Neuronal stem cell (in vitro differentiated cells): ENCODE data around the gene CCL25.

Experiments
- DNase-seq: peaks from one replicate; pipeline ENCODE4 v3.0.0-alpha.2; 2013; ENCODE audit warnings: low spot score
- H2AFZ ChIP-seq: one replicate; pipeline ENCODE4 v1.6.1; 2013; ENCODE audit warnings: mild to moderate bottlenecking, low read length, inconsistent platforms
- H2AK5ac ChIP-seq: 2 replicates; pipeline ENCODE4 v1.6.1; 2013; ENCODE audit warnings: low read depth, mild to moderate bottlenecking, inconsistent platforms, low read length, moderate library complexity, mixed read lengths
- H2BK120ac ChIP-seq: 2 replicates; pipeline ENCODE4 v1.6.1; 2013; ENCODE audit warnings: low read depth, mild to moderate bottlenecking, inconsistent platforms, low read length, moderate library complexity, mixed read lengths
- H2BK12ac ChIP-seq: one replicate; pipeline ENCODE4 v1.6.1; 2013; ENCODE audit warnings: low read length, inconsistent platforms
- H2BK15ac ChIP-seq: 2 replicates; pipeline ENCODE4 v1.6.1; 2013; ENCODE audit warnings: mild to moderate bottlenecking, low read length, inconsistent platforms, mixed read lengths
- H2BK5ac ChIP-seq: one replicate; pipeline ENCODE4 v1.6.1; 2013; ENCODE audit warnings: inconsistent platforms, mild to moderate bottlenecking, low read length, moderate library complexity
- H3K14ac ChIP-seq: one replicate; pipeline ENCODE4 v1.6.1; 2013; ENCODE audit warnings: low read length, inconsistent platforms
- H3K18ac ChIP-seq: 2 replicates; pipeline ENCODE4 v1.6.1; 2013; ENCODE audit warnings: low read length, inconsistent platforms
- H3K23ac ChIP-seq: 2 replicates; pipeline ENCODE4 v1.6.1; 2013; ENCODE audit warnings: low read depth, mild to moderate bottlenecking, mixed read lengths, low read length, inconsistent platforms; ENCODE audit not compliant: poor library complexity
- H3K27ac ChIP-seq: replicated peaks from 3 replicates; pipeline ENCODE4 v1.5.1; 2013; ENCODE audit warnings: low read length, inconsistent platforms
- H3K27me3 ChIP-seq, 3 experiments: 2 replicates each; pipeline ENCODE4 v1.6.1; 2013; ENCODE audit warnings: low read length in 3 of 3, mild to moderate bottlenecking in 2 of 3, inconsistent platforms in 1 of 3, low read depth in 1 of 3, mixed read lengths in 1 of 3, moderate library complexity in 1 of 3; ENCODE audit not compliant: control insufficient read depth in 3 of 3, insufficient read depth in 3 of 3
- H3K36me3 ChIP-seq, 2 donors: replicated peaks in 1 of 2; 2 replicates each; pipeline ENCODE4 v1.6.1; 2013; ENCODE audit warnings: low read length in 2 of 2; ENCODE audit not compliant: control insufficient read depth in 2 of 2, insufficient read depth in 2 of 2
- H3K4ac ChIP-seq: 2 replicates; pipeline ENCODE4 v1.6.1; 2013; ENCODE audit warnings: inconsistent platforms, mild to moderate bottlenecking, low read length, moderate library complexity
- H3K4me1 ChIP-seq, 2 donors: 1 replicate in 1 of 2; 2 replicates in 1 of 2; pipeline ENCODE4 v1.6.1; 2013; ENCODE audit warnings: low read length in 2 of 2, low read depth in 1 of 2; ENCODE audit not compliant: control insufficient read depth in 2 of 2, insufficient read depth in 1 of 2
- H3K4me2 ChIP-seq: one replicate; pipeline ENCODE4 v1.6.1; 2013; ENCODE audit warnings: mild to moderate bottlenecking, low read length, inconsistent platforms; ENCODE audit not compliant: insufficient read depth, poor library complexity, severe bottlenecking
- H3K4me3 ChIP-seq, 2 donors: 2 replicates each; pipeline ENCODE4 v1.5.1; 2013; ENCODE audit warnings: low read length in 2 of 2, mild to moderate bottlenecking in 2 of 2, inconsistent platforms in 1 of 2, moderate library complexity in 1 of 2
- H3K79me1 ChIP-seq: one replicate; pipeline ENCODE4 v1.6.1; 2013; ENCODE audit warnings: low read depth, mild to moderate bottlenecking, inconsistent platforms, low read length, moderate library complexity
- H3K9ac ChIP-seq: one replicate; pipeline ENCODE4 v1.6.1; 2013; ENCODE audit warnings: mild to moderate bottlenecking, low read depth, low read length, inconsistent platforms; ENCODE audit not compliant: poor library complexity
- H3K9me3 ChIP-seq, 2 donors: replicated peaks in 1 of 2; 2 replicates each; pipeline versions ENCODE3 to v1.6.1; 2013; ENCODE audit warnings: low read length in 2 of 2, mild to moderate bottlenecking in 2 of 2, inconsistent platforms in 1 of 2, low read depth in 1 of 2, mixed read lengths in 1 of 2, moderate library complexity in 1 of 2; ENCODE audit not compliant: control insufficient read depth in 2 of 2, insufficient read depth in 1 of 2
- H4K8ac ChIP-seq: one replicate; pipeline ENCODE4 v1.6.1; 2013; ENCODE audit warnings: low read depth, mild to moderate bottlenecking, inconsistent platforms, low read length, moderate library complexity
- H4K91ac ChIP-seq: one replicate; pipeline ENCODE4 v1.6.1; 2013; ENCODE audit warnings: low read length, low read depth, mild to moderate bottlenecking, inconsistent platforms; ENCODE audit not compliant: poor library complexity
- WGBS, 2 donors: extraction: QIAGEN DNeasy Blood & Tissue Kit; methylation state at CpG; one replicate each; pipeline ENCODE4 v1.1.7; 2013; ENCODE audit warnings: missing lambda C conversion rate in 2 of 2, mixed read lengths in 1 of 2; ENCODE audit not compliant: insufficient read length in 2 of 2, insufficient replicate concordance in 1 of 2; ENCODE audit errors: extremely low coverage in 2 of 2; 5-methylcytosine and 5-hydroxymethylcytosine counted together

CCL25 gene

GRCh38 chr19:8005534-8006256, 46.9 kb upstream of the CCL25 start, which contains the start of gene ELAVL1:
ELAVL1 (minus strand) TSS chr19:8005641; CDS start chr19:7991815, 13,826 bp downstream.
- Histone ChIP-seq H3K18ac (peak within 1 kb of the TSS; percentile 99), H4K91ac (no peak within 1 kb of the TSS), H3K79me1 (peaks cover 11% of the 10 kb centered on the region), H3K4me1 (peaks cover 11 to 13% of the 10 kb centered on the region in 2 donors), H3K4ac (peak within 1 kb of the TSS; percentile 43), H2AK5ac (peak within 1 kb of the TSS; percentile 61), H2BK12ac (peak within 1 kb of the TSS; percentile 51), H3K27ac (peak within 1 kb of the TSS; percentile 86), H2AFZ (peak within 1 kb of the TSS; percentile 99), H2BK15ac (no peak within 1 kb of the TSS), H3K23ac (peak within 1 kb of the TSS; percentile 38), H3K36me3 (peaks cover 7 to 33% of the 10 kb centered on the region in 2 donors), H3K9ac (peak within 1 kb of the TSS; percentile 96), H3K27me3 (no peaks in the 10 kb centered on the region), H3K14ac (peak within 1 kb of the TSS; percentile 77), H2BK5ac (peak within 1 kb of the TSS; percentile 88), H3K4me2 (peak within 1 kb of the TSS; percentile 91), H4K8ac (peak within 1 kb of the TSS; percentile 77), H3K4me3 (peak within 1 kb of the TSS; percentile 97 to 98), H2BK120ac (peak within 1 kb of the TSS; percentile 8), H3K9me3 (no peaks in the 10 kb centered on the region)
- WGBS, 2 donors = no CpG with 5 or more reads among the region's 98 CpGs
- DNase-seq = peak; percentile 92

- Histone ChIP-seq H2BK5ac (no peak overlapping the region), H2BK15ac (no peak overlapping the region), H3K36me3 (peaks cover 0 to 3% of the 10 kb centered on the region in 2 donors), H2BK120ac (no peak overlapping the region), H3K4me1 (no peaks in the 10 kb centered on the region), H3K79me1 (no peaks in the 10 kb centered on the region), H3K4me3 (no peak overlapping the region), H2AFZ (no peak overlapping the region), H4K91ac (no peak overlapping the region), H3K27me3 (no peaks in the 10 kb centered on the region), H3K23ac (no peak overlapping the region), H3K18ac (no peak overlapping the region), H2BK12ac (no peak overlapping the region), H3K4me2 (no peak overlapping the region), H2AK5ac (no peak overlapping the region), H3K4ac (no peak overlapping the region), H3K14ac (no peak overlapping the region), H4K8ac (no peak overlapping the region), H3K9me3 (no peaks in the 10 kb centered on the region), H3K27ac (no peak overlapping the region), H3K9ac (no peak overlapping the region)
- no CpG with 5 or more reads among the region's 14 CpGs for WGBS, 2 donors
- DNase-seq = no peak
These were observed 34.8 kb upstream of the CCL25 start for GRCh38 chr19:8017808-8018207.

DNA sequence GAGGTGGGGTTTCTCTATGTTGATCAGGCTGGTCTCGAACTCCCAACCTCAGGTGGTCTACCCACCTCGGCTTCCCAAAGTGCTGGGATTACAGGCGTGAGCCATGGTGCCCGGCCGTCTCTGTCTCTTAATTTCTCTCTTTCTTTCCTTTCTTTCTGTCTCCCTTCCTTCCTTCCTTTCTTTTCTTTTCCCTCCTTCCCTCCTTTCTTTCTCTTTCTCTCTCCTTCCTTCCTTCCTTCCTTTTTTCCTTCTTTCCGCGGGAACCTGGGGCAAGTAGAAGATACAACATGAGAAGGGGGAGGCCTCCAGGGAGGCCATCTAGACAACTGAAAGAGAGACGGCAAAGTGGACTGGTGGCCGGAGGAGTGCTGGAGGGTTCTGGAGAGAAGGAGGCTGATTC, 31.9 kb upstream of the CCL25 start:
- WGBS, 2 donors = no CpG with 5 or more reads among the region's 9 CpGs
- Histone ChIP-seq H3K4ac (no peak overlapping the region), H3K9ac (no peak overlapping the region), H3K9me3 (no peaks in the 10 kb centered on the region), H3K36me3 (no peaks in the 10 kb centered on the region), H2AFZ (no peak overlapping the region), H2AK5ac (no peak overlapping the region), H3K4me2 (no peak overlapping the region), H3K14ac (no peak overlapping the region), H3K79me1 (no peaks in the 10 kb centered on the region), H3K27me3 (no peaks in the 10 kb centered on the region), H2BK5ac (no peak overlapping the region), H2BK12ac (no peak overlapping the region), H2BK120ac (no peak overlapping the region), H4K91ac (no peak overlapping the region), H4K8ac (no peak overlapping the region), H3K4me1 (no peaks in the 10 kb centered on the region), H3K18ac (no peak overlapping the region), H3K23ac (no peak overlapping the region), H2BK15ac (no peak overlapping the region), H3K4me3 (no peak overlapping the region), H3K27ac (no peak overlapping the region)
- no peak for DNase-seq

GRCh38 chr19:8021374-8021773, 31.2 kb upstream of the CCL25 start:
- Histone ChIP-seq H3K9ac (no peak overlapping the region), H3K18ac (no peak overlapping the region), H4K8ac (no peak overlapping the region), H2BK5ac (no peak overlapping the region), H2AFZ (no peak overlapping the region), H3K14ac (no peak overlapping the region), H2BK15ac (no peak overlapping the region), H3K9me3 (no peaks in the 10 kb centered on the region), H3K4me3 (no peak overlapping the region), H3K27me3 (no peaks in the 10 kb centered on the region), H2AK5ac (no peak overlapping the region), H3K23ac (no peak overlapping the region), H3K4me1 (no peaks in the 10 kb centered on the region), H4K91ac (no peak overlapping the region), H2BK120ac (no peak overlapping the region), H3K4ac (no peak overlapping the region), H3K27ac (no peak overlapping the region), H3K36me3 (no peaks in the 10 kb centered on the region), H3K4me2 (no peak overlapping the region), H2BK12ac (no peak overlapping the region), H3K79me1 (no peaks in the 10 kb centered on the region)
- WGBS, 2 donors = no CpG with 5 or more reads among the region's 8 CpGs
- no peak for DNase-seq
